Kidney epithelial cell (primary cell): ENCODE measurements around the gene PPT2. TPM values are rescaled to one million over a fixed set of nuclear protein-coding genes. Genes with fewer than 3 reads are reported as not detected.
"Not testable (repeated sequence)": the region's sequence is repeated elsewhere in the genome, so short reads cannot be mapped to it uniquely, and the experiment has no call there.

Experiments used
- DNase-seq: peaks from one replicate; pipeline ENCODE4 v3.0.0-alpha.2; 2010; ENCODE audit warnings: low read depth
- H3K27me3 ChIP-seq: 2 replicates; pipeline ENCODE4 v1.6.0; 2011; ENCODE audit warnings: low read length; ENCODE audit not compliant: control insufficient read depth, insufficient read depth
- H3K36me3 ChIP-seq: 2 replicates; pipeline ENCODE4 v1.5.1; 2011; ENCODE audit warnings: low read length; ENCODE audit not compliant: control insufficient read depth, insufficient read depth
- H3K4me3 ChIP-seq: 2 replicates; pipeline ENCODE4 v1.5.1; 2011; ENCODE audit warnings: low read depth, mild to moderate bottlenecking, control low read depth, low read length
- total RNA-seq: library from RNA; depleted of rRNA; stranded (reverse); fragments of >200 nt; gene quantifications from 2 replicates; pipeline ENCODE4 v1.2.3, GENCODE V29; 2015
- TF ChIP-seq, protein P1 (sequence below): IDR thresholded peaks from 2 replicates; pipeline ENCODE4 v1.5.1; 2011; ENCODE audit warnings: mild to moderate bottlenecking, moderate library complexity, low read length, control low read depth, inconsistent platforms; ENCODE audit not compliant: insufficient read depth, poor library complexity, severe bottlenecking

The PPT2 gene
- total RNA-seq, 1 donor from 2014 or later: 12.9 TPM

DNA sequence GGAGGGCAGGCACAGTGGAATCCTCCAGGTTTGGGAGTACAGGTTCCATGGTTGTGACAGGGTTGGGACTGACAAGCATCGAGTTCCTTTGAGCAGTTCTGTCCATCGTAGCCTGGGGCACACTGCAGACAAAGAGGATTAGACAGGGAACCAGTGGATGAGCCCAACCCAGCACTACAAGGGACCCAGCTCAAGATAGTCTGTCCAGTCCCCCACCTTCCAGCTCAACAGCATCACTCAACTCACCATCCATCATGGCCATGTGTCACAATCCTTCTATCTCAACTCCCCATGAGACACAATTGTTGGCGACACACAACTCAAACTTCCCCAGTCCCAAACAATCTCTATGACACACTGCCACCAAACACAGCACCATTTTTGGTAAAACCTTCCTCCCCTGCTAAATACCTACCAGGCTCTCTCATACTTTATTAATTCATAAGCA is 50.4 kb downstream of the PPT2 start:
- TF ChIP-seq, protein P1, sequence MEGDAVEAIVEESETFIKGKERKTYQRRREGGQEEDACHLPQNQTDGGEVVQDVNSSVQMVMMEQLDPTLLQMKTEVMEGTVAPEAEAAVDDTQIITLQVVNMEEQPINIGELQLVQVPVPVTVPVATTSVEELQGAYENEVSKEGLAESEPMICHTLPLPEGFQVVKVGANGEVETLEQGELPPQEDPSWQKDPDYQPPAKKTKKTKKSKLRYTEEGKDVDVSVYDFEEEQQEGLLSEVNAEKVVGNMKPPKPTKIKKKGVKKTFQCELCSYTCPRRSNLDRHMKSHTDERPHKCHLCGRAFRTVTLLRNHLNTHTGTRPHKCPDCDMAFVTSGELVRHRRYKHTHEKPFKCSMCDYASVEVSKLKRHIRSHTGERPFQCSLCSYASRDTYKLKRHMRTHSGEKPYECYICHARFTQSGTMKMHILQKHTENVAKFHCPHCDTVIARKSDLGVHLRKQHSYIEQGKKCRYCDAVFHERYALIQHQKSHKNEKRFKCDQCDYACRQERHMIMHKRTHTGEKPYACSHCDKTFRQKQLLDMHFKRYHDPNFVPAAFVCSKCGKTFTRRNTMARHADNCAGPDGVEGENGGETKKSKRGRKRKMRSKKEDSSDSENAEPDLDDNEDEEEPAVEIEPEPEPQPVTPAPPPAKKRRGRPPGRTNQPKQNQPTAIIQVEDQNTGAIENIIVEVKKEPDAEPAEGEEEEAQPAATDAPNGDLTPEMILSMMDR: no peak
- H3K36me3 ChIP-seq: no peaks in the 10 kb centered on the region
- H3K4me3 ChIP-seq: no peak overlapping the region
- peaks cover 6% of the 10 kb centered on the region for H3K27me3 ChIP-seq
- no peak for DNase-seq

DNA sequence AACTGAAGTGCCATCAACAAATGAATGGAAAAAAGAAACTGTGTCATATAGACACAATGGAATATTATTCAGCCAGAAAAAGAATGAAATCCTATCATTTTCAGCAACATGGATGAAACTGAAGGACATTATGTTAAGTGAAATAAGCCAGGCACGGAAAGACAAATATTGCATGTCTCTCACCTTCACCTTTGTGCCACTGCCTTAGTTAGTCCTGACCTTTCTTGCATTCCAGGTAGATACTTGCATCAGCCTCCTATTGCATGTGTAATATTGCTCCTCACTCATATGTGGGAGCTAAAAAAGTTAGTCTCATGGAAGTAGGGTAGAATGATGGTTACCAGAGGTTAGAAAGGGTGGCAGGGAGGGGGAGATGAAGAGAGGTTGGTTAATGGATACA is 55.1 kb downstream of the PPT2 start:
- peaks cover 1% of the 10 kb centered on the region for H3K27me3 ChIP-seq
- DNase-seq: no peak
- no peaks in the 10 kb centered on the region for H3K36me3 ChIP-seq
- TF ChIP-seq, protein P1: no peak
- no peak overlapping the region for H3K4me3 ChIP-seq

DNA sequence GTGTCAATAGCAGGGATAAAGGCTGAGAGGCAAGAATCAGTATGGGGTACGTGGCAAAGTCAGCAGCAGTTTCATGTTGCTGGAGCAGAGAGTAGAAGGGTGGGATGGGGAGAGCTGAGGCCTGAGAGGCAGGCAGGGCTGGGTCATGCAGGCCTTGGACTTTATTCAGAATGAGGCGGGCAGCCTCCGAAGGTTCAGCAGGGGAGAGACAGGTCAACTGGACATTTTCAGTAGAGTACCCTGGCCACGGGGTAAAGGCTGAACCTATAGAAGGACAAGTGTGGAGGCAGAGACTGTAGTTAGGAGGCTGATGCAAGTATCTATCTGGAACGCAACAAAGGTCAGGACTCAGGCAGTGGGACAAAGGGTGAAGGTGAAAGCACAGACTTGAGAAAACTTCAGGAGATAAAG is 56.3 kb downstream of the PPT2 start:
- Histone ChIP-seq H3K4me3 (no peak overlapping the region), H3K27me3 (no peaks in the 10 kb centered on the region), H3K36me3 (no peaks in the 10 kb centered on the region)
- TF ChIP-seq, protein P1: no peak
- DNase-seq: no peak

DNA sequence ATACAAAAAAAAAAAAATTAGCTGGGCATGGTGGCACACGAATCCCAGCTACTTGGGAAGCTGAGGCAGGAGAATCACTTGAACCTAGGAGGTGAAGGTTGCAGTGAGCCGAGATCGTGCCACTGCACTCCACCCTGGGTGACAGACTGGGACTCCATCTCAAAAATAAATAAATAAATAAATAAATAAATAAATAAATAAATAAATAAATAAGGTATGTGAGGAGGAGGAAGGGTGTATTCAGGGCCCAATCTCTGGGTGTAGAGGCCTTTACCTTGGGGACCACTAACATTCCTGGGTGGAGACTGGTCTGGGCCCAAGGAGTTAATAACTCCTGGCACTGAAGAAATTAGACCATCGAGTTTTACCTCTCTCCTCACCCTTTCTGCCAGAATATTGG is 57.5 kb downstream of the PPT2 start:
- not testable (repeated sequence) for H3K27me3 ChIP-seq, H3K36me3 ChIP-seq, H3K4me3 ChIP-seq, DNase-seq

DNA sequence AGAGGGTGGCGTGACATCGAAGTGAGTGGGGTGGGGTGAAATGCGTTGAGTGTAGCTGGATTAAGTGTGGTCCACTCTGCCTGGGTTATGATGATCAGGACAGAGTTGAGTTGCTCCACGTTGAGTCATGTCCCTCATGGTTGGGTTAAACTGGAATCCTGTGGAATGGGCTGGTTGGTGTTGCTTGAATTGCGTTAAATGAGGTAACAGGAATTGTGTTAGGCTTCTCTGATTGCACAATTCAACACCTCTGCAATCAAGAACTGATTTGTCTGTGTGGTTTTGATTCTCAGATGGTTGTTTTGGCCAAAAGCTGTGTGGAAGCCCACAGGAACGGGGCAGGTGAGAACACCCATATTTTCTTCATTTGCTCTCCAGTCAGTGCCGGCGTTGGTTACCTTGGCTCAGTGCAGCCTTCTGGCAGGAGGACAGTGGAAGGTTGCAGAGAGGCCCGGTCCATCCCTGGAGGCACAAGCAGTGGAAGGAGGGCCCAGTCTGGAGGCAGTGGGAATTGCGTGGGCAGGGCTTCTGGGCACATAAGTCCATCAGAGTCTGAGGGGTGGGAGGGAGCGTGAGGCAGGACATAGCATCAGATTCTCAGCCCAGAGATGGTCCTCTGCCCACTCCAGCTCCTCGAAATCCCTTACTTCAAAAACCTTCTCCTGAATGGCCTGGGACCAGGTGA is 58.3 kb downstream of the PPT2 start:
- TF ChIP-seq, protein P1: no peak
- no peak overlapping the region for H3K4me3 ChIP-seq
- DNase-seq: no peak

More for the DNA sequence above, 58.3 kb downstream of the PPT2 start:
- Histone ChIP-seq H3K27me3 (no peaks in the 10 kb centered on the region), H3K36me3 (no peaks in the 10 kb centered on the region)

Other genes starting within 250 kb of the PPT2 start
- gene C2, start 226.4 kb upstream of the PPT2 start, total RNA-seq: 0.07 and 0.63 TPM in 2 replicates
- 1.9 and 13.8 TPM in 2 replicates for gene CFB, start 208.0 kb upstream of the PPT2 start, total RNA-seq
- 123 and 140 TPM in 2 replicates for gene NELFE, start 195.2 kb upstream of the PPT2 start, total RNA-seq
- gene SKIC2, start 195.0 kb upstream of the PPT2 start, total RNA-seq: 43.3 and 49.1 TPM in 2 replicates
- gene DXO, start 182.0 kb upstream of the PPT2 start, total RNA-seq: 28.1 and 30.6 TPM in 2 replicates
- gene C4A, start 172.1 kb upstream of the PPT2 start, total RNA-seq: 1.8 and 3.2 TPM in 2 replicates
- gene C4B, start 139.3 kb upstream of the PPT2 start, total RNA-seq: 2.3 and 4.4 TPM in 2 replicates
- gene CYP21A2, start 115.7 kb upstream of the PPT2 start, total RNA-seq: 1.1 TPM in 1 of 2 replicates, not detected in the other
- gene TNXB, start 44.8 kb upstream of the PPT2 start, total RNA-seq: 0.34 and 0.38 TPM in 2 replicates
- gene ATF6B, start 25.9 kb upstream of the PPT2 start, total RNA-seq: 42.5 and 47.0 TPM in 2 replicates
- gene FKBPL, start 23.9 kb upstream of the PPT2 start, total RNA-seq: 4.6 and 5.3 TPM in 2 replicates
- 0.27 TPM in 1 of 2 replicates, not detected in the other for gene PRRT1, start 2.2 kb upstream of the PPT2 start, total RNA-seq
- 2.6 and 5.1 TPM in 2 replicates for gene EGFL8, start 10.5 kb downstream of the PPT2 start, total RNA-seq
- gene AGPAT1, start 21.9 kb downstream of the PPT2 start, total RNA-seq: 57.2 and 62.3 TPM in 2 replicates
- 76.8 and 90.1 TPM in 2 replicates for gene RNF5, start 24.3 kb downstream of the PPT2 start, total RNA-seq
- gene AGER, start 30.1 kb downstream of the PPT2 start, total RNA-seq: 0.25 and 2.7 TPM in 2 replicates
- gene PBX2, start 36.1 kb downstream of the PPT2 start, total RNA-seq: 37.5 and 40.7 TPM in 2 replicates
- 20.8 and 25.6 TPM in 2 replicates for gene GPSM3, start 38.5 kb downstream of the PPT2 start, total RNA-seq
- gene NOTCH4, start 69.9 kb downstream of the PPT2 start, total RNA-seq: 2.4 and 2.9 TPM in 2 replicates
- gene TSBP1, start 217.8 kb downstream of the PPT2 start, total RNA-seq: not detected in 2 replicates